T-helper 2 cell treated with Interferon-gamma antibody and Interleukin-4, amounts not matched to agents 5 μg/mL and 100 μg/mL, for 36 hours (primary cell): ENCODE results near the gene MYLK4.

ENCODE experiments used
- DNase-seq: peaks from one replicate; pipeline ENCODE4 v3.0.0; 2021; ENCODE audit warnings: low spot score
- H3K27ac Mint-ChIP-seq: one replicate; pipeline ENCODE4 v1.8.0; 2021; ENCODE audit warnings: mild to moderate bottlenecking, mixed read lengths
- H3K27me3 Mint-ChIP-seq: one replicate; pipeline ENCODE4 v1.8.0; 2021; ENCODE audit warnings: low read depth, mixed read lengths
- H3K36me3 Mint-ChIP-seq: one replicate; pipeline ENCODE4 v1.8.0; 2021; ENCODE audit warnings: low read depth, mixed read lengths
- H3K4me1 Mint-ChIP-seq: one replicate; pipeline ENCODE4 v1.8.0; 2021; ENCODE audit warnings: low read depth, mixed read lengths
- H3K4me3 Mint-ChIP-seq: one replicate; pipeline ENCODE4 v1.8.0; 2022; ENCODE audit warnings: mild to moderate bottlenecking, moderate library complexity, mixed read lengths
- H3K9me3 Mint-ChIP-seq: one replicate; pipeline ENCODE4 v1.8.0; 2021; ENCODE audit warnings: mixed read lengths

MYLK4 gene

GRCh38 chr6:2706558-2706957, 44.2 kb downstream of the MYLK4 start:
- no peak for DNase-seq
- no peaks in the 10 kb centered on the region for H3K4me1 Mint-ChIP-seq
- H3K4me3 Mint-ChIP-seq, result no peak overlapping the region
- H3K27me3 Mint-ChIP-seq, result peaks cover 18% of the 10 kb centered on the region
- peaks cover 1% of the 10 kb centered on the region for H3K36me3 Mint-ChIP-seq
- H3K27ac Mint-ChIP-seq, result no peak overlapping the region
- peaks cover 23% of the 10 kb centered on the region for H3K9me3 Mint-ChIP-seq

- Mint-ChIP-seq H3K27ac (no peak overlapping the region), H3K4me1 (no peaks in the 10 kb centered on the region), H3K36me3 (peaks cover 1% of the 10 kb centered on the region), H3K27me3 (peaks cover 20% of the 10 kb centered on the region), H3K4me3 (no peak overlapping the region), H3K9me3 (peaks cover 10% of the 10 kb centered on the region)
- DNase-seq, result no peak
These were observed 45.5 kb downstream of the MYLK4 start for GRCh38 chr6:2705256-2705655.

- DNase-seq, result no peak
- H3K27me3 Mint-ChIP-seq, result peaks cover 5% of the 10 kb centered on the region
- H3K4me1 Mint-ChIP-seq, result no peaks in the 10 kb centered on the region
- H3K36me3 Mint-ChIP-seq, result no peaks in the 10 kb centered on the region
- H3K9me3 Mint-ChIP-seq, result no peaks in the 10 kb centered on the region
- H3K4me3 Mint-ChIP-seq, result no peak overlapping the region
- H3K27ac Mint-ChIP-seq, result no peak overlapping the region
These were observed 53.4 kb downstream of the MYLK4 start for GRCh38 chr6:2697291-2697690.

- Mint-ChIP-seq H3K27me3 (peaks cover 8% of the 10 kb centered on the region), H3K4me1 (no peaks in the 10 kb centered on the region), H3K4me3 (no peak overlapping the region), H3K9me3 (no peaks in the 10 kb centered on the region), H3K27ac (no peak overlapping the region), H3K36me3 (no peaks in the 10 kb centered on the region)
- no peak for DNase-seq
These were observed 55.1 kb downstream of the MYLK4 start for GRCh38 chr6:2695454-2696095.

- Mint-ChIP-seq H3K4me3 (no peak overlapping the region), H3K9me3 (no peaks in the 10 kb centered on the region), H3K27me3 (peaks cover 6% of the 10 kb centered on the region), H3K36me3 (no peaks in the 10 kb centered on the region), H3K27ac (no peak overlapping the region), H3K4me1 (no peaks in the 10 kb centered on the region)
- DNase-seq, result no peak
These were observed 57.5 kb downstream of the MYLK4 start for GRCh38 chr6:2693231-2693630.

- Mint-ChIP-seq H3K4me3 (no peak overlapping the region), H3K27ac (no peak overlapping the region), H3K4me1 (no peaks in the 10 kb centered on the region), H3K27me3 (peaks cover 3% of the 10 kb centered on the region), H3K9me3 (no peaks in the 10 kb centered on the region), H3K36me3 (no peaks in the 10 kb centered on the region)
- DNase-seq, result no peak
These were observed 62.2 kb downstream of the MYLK4 start for GRCh38 chr6:2688401-2689064.

- H3K36me3 Mint-ChIP-seq, result no peaks in the 10 kb centered on the region
- H3K27ac Mint-ChIP-seq, result no peak overlapping the region
- H3K4me1 Mint-ChIP-seq, result no peaks in the 10 kb centered on the region
- no peak for DNase-seq
- peaks cover 3% of the 10 kb centered on the region for H3K27me3 Mint-ChIP-seq
- no peaks in the 10 kb centered on the region for H3K9me3 Mint-ChIP-seq
- H3K4me3 Mint-ChIP-seq, result no peak overlapping the region
These were observed 63.3 kb downstream of the MYLK4 start for GRCh38 chr6:2687456-2687855.

GRCh38 chr6:2686515-2686914, 64.2 kb downstream of the MYLK4 start:
- Mint-ChIP-seq H3K9me3 (no peaks in the 10 kb centered on the region), H3K27me3 (no peaks in the 10 kb centered on the region), H3K4me3 (no peak overlapping the region), H3K36me3 (no peaks in the 10 kb centered on the region), H3K27ac (no peak overlapping the region), H3K4me1 (no peaks in the 10 kb centered on the region)
- DNase-seq, result no peak

- no peaks in the 10 kb centered on the region for H3K36me3 Mint-ChIP-seq
These were observed 65.7 kb downstream of the MYLK4 start for GRCh38 chr6:2684766-2685754.

GRCh38 chr6:2684103-2684749, 66.5 kb downstream of the MYLK4 start:
- DNase-seq, result no peak
- H3K36me3 Mint-ChIP-seq, result no peaks in the 10 kb centered on the region
- H3K9me3 Mint-ChIP-seq, result no peaks in the 10 kb centered on the region
- H3K4me1 Mint-ChIP-seq, result no peaks in the 10 kb centered on the region
- no peaks in the 10 kb centered on the region for H3K27me3 Mint-ChIP-seq
- no peak overlapping the region for H3K27ac Mint-ChIP-seq
- H3K4me3 Mint-ChIP-seq, result no peak overlapping the region

More at GRCh38 chr6:2684766-2685754, 65.7 kb downstream of the MYLK4 start:
- H3K4me3 Mint-ChIP-seq, result no peak overlapping the region
- no peaks in the 10 kb centered on the region for H3K27me3 Mint-ChIP-seq
- no peaks in the 10 kb centered on the region for H3K4me1 Mint-ChIP-seq
- no peak for DNase-seq
- H3K9me3 Mint-ChIP-seq, result no peaks in the 10 kb centered on the region
- H3K27ac Mint-ChIP-seq, result no peak overlapping the region

GRCh38 chr6:2680264-2680922, 70.3 kb downstream of the MYLK4 start:
- DNase-seq, result no peak
- no peaks in the 10 kb centered on the region for H3K4me1 Mint-ChIP-seq
- H3K9me3 Mint-ChIP-seq, result no peaks in the 10 kb centered on the region
- H3K27me3 Mint-ChIP-seq, result no peaks in the 10 kb centered on the region
- no peak overlapping the region for H3K4me3 Mint-ChIP-seq
- H3K36me3 Mint-ChIP-seq, result no peaks in the 10 kb centered on the region
- H3K27ac Mint-ChIP-seq, result no peak overlapping the region

GRCh38 chr6:2677080-2677593, 73.6 kb downstream of the MYLK4 start:
- no peaks in the 10 kb centered on the region for H3K36me3 Mint-ChIP-seq
- no peak overlapping the region for H3K27ac Mint-ChIP-seq
- H3K9me3 Mint-ChIP-seq, result no peaks in the 10 kb centered on the region
- no peak for DNase-seq
- peaks cover 6% of the 10 kb centered on the region for H3K27me3 Mint-ChIP-seq
- no peaks in the 10 kb centered on the region for H3K4me1 Mint-ChIP-seq
- no peak overlapping the region for H3K4me3 Mint-ChIP-seq

- Mint-ChIP-seq H3K9me3 (no peaks in the 10 kb centered on the region), H3K4me1 (no peaks in the 10 kb centered on the region), H3K27ac (no peak overlapping the region), H3K36me3 (no peaks in the 10 kb centered on the region), H3K4me3 (no peak overlapping the region), H3K27me3 (peaks cover 6% of the 10 kb centered on the region)
- DNase-seq, result no peak
These were observed 74.7 kb downstream of the MYLK4 start for GRCh38 chr6:2676048-2676447.
